ENCODE data around the gene SCLT1. TPM values are rescaled to one million over a fixed set of nuclear protein-coding genes. Genes with fewer than 3 reads are reported as not detected.
A peak's percentile ranks its signal among the peaks of the same experiment; 100 is the strongest.

The SCLT1 gene
- total and polyA plus RNA-seq, 2 of the 8 experiments (the other 6 are each of a cell fraction or from before 2014, with no cell fraction given) = 4.8 to 13.1 TPM

DNA sequence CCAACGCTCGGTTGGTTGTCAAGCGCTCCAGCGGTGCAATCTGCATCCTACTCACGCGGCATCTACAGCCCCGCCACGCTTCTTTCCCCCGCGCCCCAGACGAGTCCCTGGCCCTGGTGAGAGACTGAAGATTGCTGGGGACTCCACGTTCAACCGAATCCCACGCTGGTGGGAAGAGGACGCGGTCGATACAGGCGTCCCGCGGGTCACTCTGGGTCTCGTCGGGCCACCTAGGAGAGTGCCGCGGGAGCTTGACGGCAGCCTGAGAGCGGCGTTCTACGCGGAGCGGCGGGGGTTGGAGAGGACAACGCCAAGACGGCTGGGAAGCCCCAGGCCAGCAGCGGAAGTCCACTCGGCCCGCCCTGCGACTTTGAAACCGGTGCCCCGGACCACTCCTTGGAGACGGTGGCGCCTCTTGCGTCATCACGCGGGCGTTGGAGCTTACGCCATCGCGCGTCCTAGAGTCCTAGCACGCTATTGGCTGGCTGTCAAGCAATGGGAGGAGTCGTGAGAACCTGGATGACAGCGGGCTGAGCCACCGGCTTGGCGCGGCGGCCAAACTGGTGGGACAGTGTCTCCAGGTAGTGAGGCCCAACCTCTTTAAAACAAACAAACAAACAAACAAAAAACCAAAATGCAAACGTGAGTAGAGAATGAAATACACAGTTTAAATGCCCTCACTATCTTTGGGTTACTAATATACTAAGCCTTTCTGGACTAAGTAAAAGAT, at the start of gene SCLT1 (continued):
- TF ChIP-seq RNF2 (IDR thresholded peaks at IDR 0.05; ENCODE audit: borderline replicate concordance, low read depth, low read length, missing control alignments, poor library complexity, severe bottlenecking) = no peak
- TF ChIP-seq SIX5 (IDR thresholded peaks at IDR 0.05; ENCODE audit: low read depth, low read length) = no peak
- TF ChIP-seq, protein P1, sequence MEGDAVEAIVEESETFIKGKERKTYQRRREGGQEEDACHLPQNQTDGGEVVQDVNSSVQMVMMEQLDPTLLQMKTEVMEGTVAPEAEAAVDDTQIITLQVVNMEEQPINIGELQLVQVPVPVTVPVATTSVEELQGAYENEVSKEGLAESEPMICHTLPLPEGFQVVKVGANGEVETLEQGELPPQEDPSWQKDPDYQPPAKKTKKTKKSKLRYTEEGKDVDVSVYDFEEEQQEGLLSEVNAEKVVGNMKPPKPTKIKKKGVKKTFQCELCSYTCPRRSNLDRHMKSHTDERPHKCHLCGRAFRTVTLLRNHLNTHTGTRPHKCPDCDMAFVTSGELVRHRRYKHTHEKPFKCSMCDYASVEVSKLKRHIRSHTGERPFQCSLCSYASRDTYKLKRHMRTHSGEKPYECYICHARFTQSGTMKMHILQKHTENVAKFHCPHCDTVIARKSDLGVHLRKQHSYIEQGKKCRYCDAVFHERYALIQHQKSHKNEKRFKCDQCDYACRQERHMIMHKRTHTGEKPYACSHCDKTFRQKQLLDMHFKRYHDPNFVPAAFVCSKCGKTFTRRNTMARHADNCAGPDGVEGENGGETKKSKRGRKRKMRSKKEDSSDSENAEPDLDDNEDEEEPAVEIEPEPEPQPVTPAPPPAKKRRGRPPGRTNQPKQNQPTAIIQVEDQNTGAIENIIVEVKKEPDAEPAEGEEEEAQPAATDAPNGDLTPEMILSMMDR (IDR thresholded peaks at IDR 0.05; ENCODE audit: control extremely low read depth in 1 of 3, insufficient read depth in 1 of 3, low read depth in 1 of 3, low read length in 3 of 3) = no peak
- TF ChIP-seq TAF7 (optimal IDR thresholded peaks at IDR 0.05; ENCODE audit: borderline replicate concordance, low read depth, low read length) = peak; percentile 56
- TF ChIP-seq SUZ12 (IDR thresholded peaks at IDR 0.05; ENCODE audit: low read length) = no peak
- TF ChIP-seq POLR2AphosphoS5 (IDR thresholded peaks at IDR 0.05; ENCODE audit: low read depth, low read length) = peak; percentile 88
- peak; percentile 73; the same call in 1 of the 2 replicates for TF ChIP-seq TBP (IDR thresholded peaks at IDR 0.05; ENCODE audit: low read depth, low read length)
- TF ChIP-seq CBX8 (IDR thresholded peaks at IDR 0.05; ENCODE audit: borderline replicate concordance, low read depth, low read length) = no peak
- TF ChIP-seq MAX (IDR thresholded peaks at IDR 0.05) = peak; percentile 92
- no peak for TF ChIP-seq CHD1 (IDR thresholded peaks at IDR 0.05; ENCODE audit: low read depth, low read length)
- TF ChIP-seq, protein P2, sequence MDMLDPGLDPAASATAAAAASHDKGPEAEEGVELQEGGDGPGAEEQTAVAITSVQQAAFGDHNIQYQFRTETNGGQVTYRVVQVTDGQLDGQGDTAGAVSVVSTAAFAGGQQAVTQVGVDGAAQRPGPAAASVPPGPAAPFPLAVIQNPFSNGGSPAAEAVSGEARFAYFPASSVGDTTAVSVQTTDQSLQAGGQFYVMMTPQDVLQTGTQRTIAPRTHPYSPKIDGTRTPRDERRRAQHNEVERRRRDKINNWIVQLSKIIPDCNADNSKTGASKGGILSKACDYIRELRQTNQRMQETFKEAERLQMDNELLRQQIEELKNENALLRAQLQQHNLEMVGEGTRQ (IDR thresholded peaks at IDR 0.05; ENCODE audit: low read length) = no peak
- no peak for TF ChIP-seq SRF (IDR thresholded peaks at IDR 0.05; ENCODE audit: low read depth, low read length)
- TF ChIP-seq BRCA1 (IDR thresholded peaks at IDR 0.05; ENCODE audit: low read depth, low read length) = no peak; the same call in 1 of the 2 replicates
- no peak for TF ChIP-seq RAD21 (IDR thresholded peaks at IDR 0.05 in 1 of 2, conservative IDR thresholded peaks at IDR 0.05 in 1 of 2; ENCODE audit: low read depth in 2 of 2, low read length in 2 of 2)
- no peak for TF ChIP-seq SP4 (IDR thresholded peaks at IDR 0.05; ENCODE audit: low read length)
- TF ChIP-seq KDM4A (IDR thresholded peaks at IDR 0.05; ENCODE audit: low read depth, low read length, severe bottlenecking) = peak; percentile 93
- no peak for TF ChIP-seq FOSL1 (IDR thresholded peaks at IDR 0.05; ENCODE audit: insufficient read depth, low read depth, low read length)
- TF ChIP-seq EGR1 (IDR thresholded peaks at IDR 0.05; ENCODE audit: borderline replicate concordance, low read depth, low read length) = no peak; the same call in 1 of the 2 replicates
- 0 out of 2 replicates have a peak, but pooled peaks have one; percentile 58 for TF ChIP-seq JUN (IDR thresholded peaks at IDR 0.05; ENCODE audit: low read depth, low read length)
- TF ChIP-seq BACH1 (IDR thresholded peaks at IDR 0.05; ENCODE audit: low read length) = no peak

Data from H1 (cell line).